Measurements from ENCODE around the gene RPS21. TPM values are rescaled to one million over a fixed set of nuclear protein-coding genes. Genes with fewer than 3 reads are reported as not detected.

Gene RPS21
- polyA plus RNA-seq, 1 of the 3 experiments (the other 2 are of a cell fraction) = 16,625 TPM

DNA sequence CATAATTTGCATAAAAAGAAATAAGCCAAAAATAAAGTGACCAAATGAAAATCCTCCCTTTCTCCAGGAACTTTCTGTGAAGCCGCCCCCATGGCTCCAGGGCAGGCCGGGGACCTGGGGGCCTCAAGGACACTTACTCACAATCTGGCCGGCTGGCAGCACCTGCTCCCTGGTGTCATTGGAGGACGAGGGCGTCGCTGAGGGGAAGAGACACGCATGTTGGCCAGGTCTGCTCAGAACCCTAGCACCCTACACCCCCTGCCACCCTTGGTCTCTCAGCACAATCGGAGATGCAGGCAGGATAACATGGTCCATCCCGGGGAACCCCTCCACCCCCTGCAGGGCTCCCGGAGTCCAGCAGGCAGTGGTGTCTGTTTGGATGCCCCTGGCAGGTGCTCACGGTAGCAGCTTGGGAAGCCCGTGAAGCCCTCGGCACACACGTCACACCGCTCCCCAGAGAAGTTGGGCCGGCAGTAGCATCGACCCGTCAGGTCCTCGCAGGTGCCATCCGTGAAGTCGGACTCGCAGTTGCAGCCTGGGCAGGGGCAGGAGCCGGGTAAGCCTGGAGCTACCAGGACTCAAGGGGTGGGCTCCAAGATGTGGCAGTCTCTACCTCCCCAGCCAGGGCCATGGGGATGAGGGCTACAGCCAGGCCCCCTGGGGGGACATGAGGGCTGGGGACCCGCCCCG, 41.1 kb upstream of the RPS21 start:
- Histone ChIP-seq H4K20me1 (ENCODE audit: insufficient read depth) (no peaks in the 10 kb centered on the region), H3K27me3 (ENCODE audit: insufficient read depth) (no peaks in the 10 kb centered on the region), H3K9me3 (no peaks in the 10 kb centered on the region), H3K36me3 (replicated peaks in 1 of 2; ENCODE audit: control insufficient read depth in 1 of 2, insufficient read depth in 2 of 2, low read length in 1 of 2) (peaks cover 17 to 36% of the 10 kb centered on the region in 2 experiments), H3K9ac (no peak overlapping the region), H2AFZ (ENCODE audit: low read depth) (no peak overlapping the region), H3F3A (replicated peaks; ENCODE audit: insufficient read depth) (no peaks in the 10 kb centered on the region), H3K4me2 (no peak overlapping the region), H3K9me2 (no peaks in the 10 kb centered on the region), H3K4me1 (ENCODE audit: control insufficient read depth in 1 of 2, insufficient read depth in 2 of 2, low read depth in 1 of 2, low read length in 1 of 2) (no peaks in the 10 kb centered on the region), H3K79me2 (ENCODE audit: insufficient read depth) (no peaks in the 10 kb centered on the region), H3K4me3 (ENCODE audit: low read depth in 2 of 2, low read length in 1 of 2) (no peak overlapping the region), H3K27ac (ENCODE audit: low read depth in 2 of 2, low read length in 1 of 2) (no peak overlapping the region; a peak in 1 of 4 replicates)
- no peak for DNase-seq
- CTCF ChIA-PET = interaction anchor here (1.9 kb wide), 1 partner anchor 37 kb away, joined by 8 read pairs; no protein-coding TSS in a partner anchor
- TF ChIP-seq ELF1 (IDR thresholded peaks at IDR 0.05) = no peak
- 90% methylated on average over 18 of the region's 25 CpGs for WGBS (ENCODE audit: low lambda C conversion rate)
- POLR2A ChIA-PET = no interaction called here

DNA sequence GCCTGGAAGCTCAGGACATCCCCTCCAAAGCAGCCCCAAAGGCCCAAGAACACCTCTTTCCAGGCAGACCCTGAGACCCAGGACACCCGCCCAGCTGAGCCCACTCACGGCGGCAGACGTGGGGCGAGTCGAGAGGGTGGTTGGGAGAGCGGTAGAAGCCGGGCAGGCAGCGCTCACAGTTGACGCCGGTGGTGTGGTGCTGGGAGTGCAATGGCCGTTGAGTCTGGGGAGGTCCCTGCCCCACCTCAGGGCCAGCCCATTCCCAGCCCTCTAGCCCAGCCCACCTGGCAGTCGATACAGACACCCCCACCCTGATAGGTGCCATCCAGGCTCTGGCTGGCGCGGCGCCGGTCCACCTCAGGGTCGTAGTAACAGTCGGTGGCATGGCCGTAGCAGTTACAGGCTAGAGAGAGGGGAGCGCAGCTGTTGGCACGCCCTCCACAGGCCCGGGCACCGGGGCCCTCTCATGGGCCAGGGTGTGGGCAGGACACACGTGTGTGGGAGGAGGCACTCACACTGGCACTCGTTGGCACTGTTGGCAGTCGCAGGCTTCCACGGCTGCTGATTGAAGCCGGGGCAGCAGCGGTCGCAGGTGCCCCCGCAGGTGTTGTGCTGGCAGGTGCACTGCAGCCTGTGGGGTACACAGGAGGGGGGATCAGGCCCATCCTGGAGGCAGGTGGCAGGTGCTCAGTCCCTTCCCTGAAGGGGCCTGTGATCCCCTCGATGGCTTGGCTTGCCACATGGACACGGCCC, 40.3 kb upstream of the RPS21 start:
- H3K27me3 ChIP-seq (ENCODE audit: insufficient read depth) = no peaks in the 10 kb centered on the region
- no peak overlapping the region for H3K4me3 ChIP-seq (ENCODE audit: low read depth in 2 of 2, low read length in 1 of 2)
- H3K4me2 ChIP-seq = no peak overlapping the region
- H3K9me2 ChIP-seq = no peaks in the 10 kb centered on the region
- no peaks in the 10 kb centered on the region for H3K79me2 ChIP-seq (ENCODE audit: insufficient read depth)
- H3K36me3 ChIP-seq (replicated peaks in 1 of 2; ENCODE audit: control insufficient read depth in 1 of 2, insufficient read depth in 2 of 2, low read length in 1 of 2) = peaks cover 11 to 44% of the 10 kb centered on the region in 2 experiments
- H3K9ac ChIP-seq = no peak overlapping the region
- H3K27ac ChIP-seq (ENCODE audit: low read depth in 2 of 2, low read length in 1 of 2) = no peak overlapping the region; a peak in 1 of 4 replicates
- DNase-seq = no peak
- H3K4me1 ChIP-seq (ENCODE audit: control insufficient read depth in 1 of 2, insufficient read depth in 2 of 2, low read depth in 1 of 2, low read length in 1 of 2) = no peaks in the 10 kb centered on the region
- H4K20me1 ChIP-seq (ENCODE audit: insufficient read depth) = no peaks in the 10 kb centered on the region
- 94% methylated on average over 21 of the region's 34 CpGs for WGBS (ENCODE audit: low lambda C conversion rate)
- H3K9me3 ChIP-seq = no peaks in the 10 kb centered on the region
- no peak overlapping the region for H2AFZ ChIP-seq (ENCODE audit: low read depth)
- no peaks in the 10 kb centered on the region for H3F3A ChIP-seq (replicated peaks; ENCODE audit: insufficient read depth)
- TF ChIP-seq ELF1 (IDR thresholded peaks at IDR 0.05) (no peak), MXI1 (IDR thresholded peaks at IDR 0.05; ENCODE audit: low read depth, low read length) (no peak), FOXM1 (IDR thresholded peaks at IDR 0.05; ENCODE audit: low read depth) (no peak), NRF1 (IDR thresholded peaks at IDR 0.05; ENCODE audit: low read depth, low read length) (no peak), TCF12 (IDR thresholded peaks at IDR 0.05) (no peak), MEF2A (IDR thresholded peaks at IDR 0.05; ENCODE audit: borderline replicate concordance, low read depth) (no peak), POLR2AphosphoS5 (IDR thresholded peaks at IDR 0.05; ENCODE audit: low read depth, low read length) (no peak), USF2 (IDR thresholded peaks at IDR 0.05; ENCODE audit: borderline replicate concordance, low read depth, low read length) (no peak), GATA2 (CRISPR knock-in tag; IDR thresholded peaks at IDR 0.05) (no peak), RAD21 (IDR thresholded peaks at IDR 0.05; ENCODE audit: low read length) (no peak), CHD2 (IDR thresholded peaks at IDR 0.05; ENCODE audit: low read length, partially characterized antibody) (no peak), RFX5 (IDR thresholded peaks at IDR 0.05; ENCODE audit: low read length) (no peak), JUND (IDR thresholded peaks at IDR 0.05) (no peak), RCOR1 (IDR thresholded peaks at IDR 0.05; ENCODE audit: low read length) (no peak), EP300 (IDR thresholded peaks at IDR 0.05; ENCODE audit: borderline replicate concordance in 1 of 2, low read depth in 1 of 2, low read length in 1 of 2) (no peak), NFIC (IDR thresholded peaks at IDR 0.05; ENCODE audit: borderline replicate concordance) (no peak), EZH2phosphoT487 (IDR thresholded peaks at IDR 0.05; ENCODE audit: borderline replicate concordance, low read depth) (no peak)
- TF ChIP-seq, protein P1, sequence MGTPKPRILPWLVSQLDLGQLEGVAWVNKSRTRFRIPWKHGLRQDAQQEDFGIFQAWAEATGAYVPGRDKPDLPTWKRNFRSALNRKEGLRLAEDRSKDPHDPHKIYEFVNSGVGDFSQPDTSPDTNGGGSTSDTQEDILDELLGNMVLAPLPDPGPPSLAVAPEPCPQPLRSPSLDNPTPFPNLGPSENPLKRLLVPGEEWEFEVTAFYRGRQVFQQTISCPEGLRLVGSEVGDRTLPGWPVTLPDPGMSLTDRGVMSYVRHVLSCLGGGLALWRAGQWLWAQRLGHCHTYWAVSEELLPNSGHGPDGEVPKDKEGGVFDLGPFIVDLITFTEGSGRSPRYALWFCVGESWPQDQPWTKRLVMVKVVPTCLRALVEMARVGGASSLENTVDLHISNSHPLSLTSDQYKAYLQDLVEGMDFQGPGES (IDR thresholded peaks at IDR 0.05; ENCODE audit: low read depth, low read length) = no peak
- TF ChIP-seq, protein P2, sequence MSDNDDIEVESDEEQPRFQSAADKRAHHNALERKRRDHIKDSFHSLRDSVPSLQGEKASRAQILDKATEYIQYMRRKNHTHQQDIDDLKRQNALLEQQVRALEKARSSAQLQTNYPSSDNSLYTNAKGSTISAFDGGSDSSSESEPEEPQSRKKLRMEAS (IDR thresholded peaks at IDR 0.05; ENCODE audit: low read depth) = no peak
- POLR2A ChIA-PET = no interaction called here
- CTCF ChIA-PET = interaction anchor here (2.2 kb wide), 1 partner anchor 35 kb away, joined by 11 read pairs; no protein-coding TSS in a partner anchor
